ENCODE results near the gene ABCF2.

GRCh38 chr7:151204383-151205032, 22.5 kb downstream of the ABCF2 start:
- TF ChIP-seq CTCF (conservative IDR thresholded peaks at IDR 0.05; ENCODE audit: low read depth, low read length) (no peak), BHLHE40 (IDR thresholded peaks at IDR 0.05; ENCODE audit: low read depth, low read length) (no peak), CEBPB (IDR thresholded peaks at IDR 0.05; ENCODE audit: low read depth, low read length) (no peak), ELK1 (IDR thresholded peaks at IDR 0.05; ENCODE audit: borderline replicate concordance, low read depth, low read length) (no peak), POLR2A (IDR thresholded peaks at IDR 0.05; ENCODE audit: low read depth, low read length) (no peak), SMC3 (IDR thresholded peaks at IDR 0.05; ENCODE audit: low read depth, low read length) (no peak), RAD21 (IDR thresholded peaks at IDR 0.05; ENCODE audit: low read length) (no peak), RFX5 (IDR thresholded peaks at IDR 0.05; ENCODE audit: low read depth, low read length) (no peak), NFE2L2 (IDR thresholded peaks at IDR 0.05; ENCODE audit: low read depth, low read length) (no peak)

Measured in IMR-90 (cell line).